Measurements from ENCODE around the gene BRWD1. TPM values are rescaled to one million over a fixed set of nuclear protein-coding genes. Genes with fewer than 3 reads are reported as not detected.

BRWD1 gene
- total and polyA plus RNA-seq, 2 of the 8 experiments (the other 6 are each of a cell fraction or from before 2014, with no cell fraction given): 9.3 to 45.2 TPM

DNA sequence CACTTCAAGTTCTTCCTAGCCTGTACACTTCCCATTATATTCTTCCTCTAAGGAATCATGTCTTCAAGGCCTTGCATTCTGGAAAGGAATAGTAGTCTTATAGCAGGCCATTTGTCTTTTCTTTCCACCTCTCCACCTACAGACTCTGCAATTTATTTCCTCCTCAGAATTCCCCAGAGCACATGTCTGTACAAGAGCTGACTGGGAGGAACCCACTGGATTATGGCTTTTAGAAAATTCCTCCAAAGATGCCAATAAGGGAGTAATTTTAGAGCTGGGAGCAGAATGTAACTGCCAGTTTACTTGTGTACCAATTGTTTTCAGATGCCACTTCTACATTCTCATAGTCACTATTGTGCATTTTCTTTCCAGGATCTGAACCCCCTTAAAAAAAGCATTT, 126.8 kb downstream of the BRWD1 start (continued):
- no peak for TF ChIP-seq ATF2 (IDR thresholded peaks at IDR 0.05; ENCODE audit: low read length)
- TF ChIP-seq NANOG (IDR thresholded peaks at IDR 0.05; ENCODE audit: insufficient read depth, low read depth, low read length, poor library complexity, severe bottlenecking): no peak
- no peak for TF ChIP-seq ASH2L (IDR thresholded peaks at IDR 0.05; ENCODE audit: low read length)
- no peak for TF ChIP-seq RNF2 (IDR thresholded peaks at IDR 0.05; ENCODE audit: borderline replicate concordance, low read depth, low read length, missing control alignments, poor library complexity, severe bottlenecking)
- TF ChIP-seq SRF (IDR thresholded peaks at IDR 0.05; ENCODE audit: low read depth, low read length): no peak
- TF ChIP-seq RXRA (IDR thresholded peaks at IDR 0.05; ENCODE audit: insufficient read depth, low read depth, low read length): no peak

Data from H1 (cell line).